HepG2 (cell line): ENCODE measurements around the gene GNRHR. TPM values are rescaled to one million over a fixed set of nuclear protein-coding genes. Genes with fewer than 3 reads are reported as not detected.

Experiments
- MAFK ChIP-seq, 2 experiments: IDR thresholded peaks in 1 of 2; conservative IDR thresholded peaks in 1 of 2; 2 replicates each; pipeline ENCODE4 v1.6.1; 2011; ENCODE audit warnings: improper control_type of control experiment in 2 of 2, low read length in 2 of 2
- NKX3-1 ChIP-seq: sonication (generic); formaldehyde crosslinking; IDR thresholded peaks from 2 replicates; pipeline ENCODE4 v1.5.0; 2020; ENCODE audit warnings: missing genetic modification reagents
- THAP9 ChIP-seq: sonication (generic); formaldehyde crosslinking; IDR thresholded peaks from 2 replicates; pipeline ENCODE4; 2020; ENCODE audit warnings: missing genetic modification reagents, mild to moderate bottlenecking, borderline replicate concordance
- ZNF138 ChIP-seq: sonication (generic); formaldehyde crosslinking; IDR thresholded peaks from 2 replicates; pipeline ENCODE4 v1.5.0; 2020; ENCODE audit warnings: mild to moderate bottlenecking, low read depth, missing genetic modification reagents
- ZNF572 ChIP-seq: sonication (generic); formaldehyde crosslinking; IDR thresholded peaks from 2 replicates; pipeline ENCODE4 v1.5.1; 2020; ENCODE audit warnings: mild to moderate bottlenecking, missing genetic modification reagents
- ZNF747 ChIP-seq: sonication (generic); formaldehyde crosslinking; IDR thresholded peaks from 2 replicates; pipeline ENCODE4 v1.8.1; 2023; ENCODE audit warnings: missing genetic modification reagents, mild to moderate bottlenecking, borderline replicate concordance
- ZNF761 ChIP-seq: sonication (generic); formaldehyde crosslinking; conservative IDR thresholded peaks from 2 replicates; pipeline ENCODE4 v1.4.0; 2020; ENCODE audit warnings: mild to moderate bottlenecking, missing genetic modification reagents
- ZUFSP ChIP-seq: sonication (generic); formaldehyde crosslinking; IDR thresholded peaks from 2 replicates; pipeline ENCODE4 v1.9.0; 2021; ENCODE audit warnings: missing genetic modification reagents, mild to moderate bottlenecking, borderline replicate concordance
- polyA plus RNA-seq, 8 experiments: library from polyadenylated mRNA; depleted of rRNA in 3 of 8; stranded (reverse) in 7 of 8; unstranded in 1 of 8; fragments of >200 nt; fragmentation: Illumina TruSeq in 4 of 8; extraction: Trizol in 4 of 8; gene quantifications; 2 replicates each; pipeline versions ENCODE4 v1.2.1 to v1.2.3, GENCODE V29; 2011 to 2016; ENCODE audit warnings: low read depth in 4 of 8, missing spikeins in 1 of 8, mixed read lengths in 1 of 8; ENCODE audit not compliant: insufficient read depth in 1 of 8
- total RNA-seq, 5 experiments: library from RNA; depleted of rRNA; stranded (reverse); fragments of >200 nt; fragmentation: Illumina TruSeq; extraction: Trizol; gene quantifications; 2 replicates each; pipeline ENCODE4 v1.2.3, GENCODE V29; 2016; ENCODE audit warnings: low read depth in 1 of 5
- TF ChIP-seq, protein P1 (sequence below), 2 experiments: IDR thresholded peaks; 2 replicates each; pipeline ENCODE4 v1.6.1; 2011 to 2012; ENCODE audit warnings: low read length in 2 of 2, borderline replicate concordance in 1 of 2, low read depth in 1 of 2, mild to moderate bottlenecking in 1 of 2, moderate library complexity in 1 of 2

GNRHR gene
- total and polyA plus RNA-seq, 2 of the 13 experiments (the other 11 are each of a cell fraction or from before 2014, with no cell fraction given): not detected

DNA sequence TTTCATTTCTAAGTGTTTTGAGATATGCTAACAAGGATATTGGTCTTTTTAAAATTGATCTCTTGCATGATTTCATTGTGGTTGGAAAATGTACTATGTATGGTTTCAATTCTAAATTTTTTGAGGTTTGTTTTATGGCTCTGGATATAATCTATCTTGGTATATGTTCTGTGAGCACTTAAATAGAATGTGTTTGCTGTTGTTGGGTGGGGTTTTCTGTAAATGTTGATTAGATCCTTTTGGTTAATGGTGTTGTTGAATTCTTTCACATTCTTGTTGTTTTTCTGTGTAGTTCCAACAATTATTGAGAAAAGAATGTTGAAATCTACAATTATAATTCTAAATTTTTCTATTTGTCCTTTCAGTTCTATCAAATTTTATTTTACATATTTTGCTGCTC lies 42.6 kb upstream of the GNRHR start (continued):
- TF ChIP-seq ZUFSP (no peak), THAP9 (CRISPR knock-in tag) (no peak), MAFK (conservative IDR thresholded peaks at IDR 0.05 in 1 of 2, IDR thresholded peaks at IDR 0.05 in 1 of 2; ENCODE audit: low read length in 2 of 2) (no peak), ZNF747 (CRISPR knock-in tag) (no peak), ZNF572 (CRISPR knock-in tag) (no peak), NKX3-1 (CRISPR knock-in tag) (no peak), ZNF761 (CRISPR knock-in tag) (no peak), ZNF138 (no peak)
- TF ChIP-seq, protein P1, sequence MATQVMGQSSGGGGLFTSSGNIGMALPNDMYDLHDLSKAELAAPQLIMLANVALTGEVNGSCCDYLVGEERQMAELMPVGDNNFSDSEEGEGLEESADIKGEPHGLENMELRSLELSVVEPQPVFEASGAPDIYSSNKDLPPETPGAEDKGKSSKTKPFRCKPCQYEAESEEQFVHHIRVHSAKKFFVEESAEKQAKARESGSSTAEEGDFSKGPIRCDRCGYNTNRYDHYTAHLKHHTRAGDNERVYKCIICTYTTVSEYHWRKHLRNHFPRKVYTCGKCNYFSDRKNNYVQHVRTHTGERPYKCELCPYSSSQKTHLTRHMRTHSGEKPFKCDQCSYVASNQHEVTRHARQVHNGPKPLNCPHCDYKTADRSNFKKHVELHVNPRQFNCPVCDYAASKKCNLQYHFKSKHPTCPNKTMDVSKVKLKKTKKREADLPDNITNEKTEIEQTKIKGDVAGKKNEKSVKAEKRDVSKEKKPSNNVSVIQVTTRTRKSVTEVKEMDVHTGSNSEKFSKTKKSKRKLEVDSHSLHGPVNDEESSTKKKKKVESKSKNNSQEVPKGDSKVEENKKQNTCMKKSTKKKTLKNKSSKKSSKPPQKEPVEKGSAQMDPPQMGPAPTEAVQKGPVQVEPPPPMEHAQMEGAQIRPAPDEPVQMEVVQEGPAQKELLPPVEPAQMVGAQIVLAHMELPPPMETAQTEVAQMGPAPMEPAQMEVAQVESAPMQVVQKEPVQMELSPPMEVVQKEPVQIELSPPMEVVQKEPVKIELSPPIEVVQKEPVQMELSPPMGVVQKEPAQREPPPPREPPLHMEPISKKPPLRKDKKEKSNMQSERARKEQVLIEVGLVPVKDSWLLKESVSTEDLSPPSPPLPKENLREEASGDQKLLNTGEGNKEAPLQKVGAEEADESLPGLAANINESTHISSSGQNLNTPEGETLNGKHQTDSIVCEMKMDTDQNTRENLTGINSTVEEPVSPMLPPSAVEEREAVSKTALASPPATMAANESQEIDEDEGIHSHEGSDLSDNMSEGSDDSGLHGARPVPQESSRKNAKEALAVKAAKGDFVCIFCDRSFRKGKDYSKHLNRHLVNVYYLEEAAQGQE (IDR thresholded peaks at IDR 0.05; ENCODE audit: borderline replicate concordance in 1 of 2, low read depth in 1 of 2, low read length in 2 of 2): no peak
